OCI-LY7 (cell line): ENCODE measurements around the gene GMDS. TPM values are rescaled to one million over a fixed set of nuclear protein-coding genes. Genes with fewer than 3 reads are reported as not detected.

ENCODE experiments used
- BruUV-seq: library from RNA; stranded (reverse); fragments of 400-500 nt; replicated peaks from 2 replicates; lab custom pipeline; 2021; lab: Mats Ljungman, UMichigan
- CTCF ChIA-PET: fragments of 300-600 bp; sonication (Branson Sonifier 250); formaldehyde crosslinking; loops from one replicate; lab custom pipeline; 2022; ENCODE audit warnings: antibody characterized with exemption; ENCODE audit not compliant: unreplicated experiment; lab: Charles Lee
- POLR2A ChIA-PET: fragments of 300-600 bp; sonication (Branson Sonifier 250); formaldehyde crosslinking; loops from one replicate; lab custom pipeline; 2022; ENCODE audit warnings: antibody characterized with exemption; lab: Charles Lee
- DNase-seq: peaks from one replicate; pipeline ENCODE4 v3.0.0-alpha.2; 2015; ENCODE audit warnings: low spot score
- H2AFZ ChIP-seq: fragments of 200-600 bp; sonication (generic), shearing (Covaris generic); 2 replicates; pipeline ENCODE4 v1.6.1; 2014; ENCODE audit warnings: mild to moderate bottlenecking, antibody characterized with exemption, low read length, moderate library complexity
- H3K27ac ChIP-seq: fragments of 200-600 bp; sonication (generic); 2 replicates; pipeline ENCODE4 v1.5.1; 2014; ENCODE audit warnings: mixed run types, low read depth, mild to moderate bottlenecking, moderate library complexity, low read length, inconsistent platforms; ENCODE audit not compliant: poor library complexity, severe bottlenecking
- H3K36me3 ChIP-seq: fragments of 200-600 bp; sonication (generic); 2 replicates; pipeline ENCODE4 v1.6.1; 2014; ENCODE audit warnings: mild to moderate bottlenecking, antibody characterized with exemption, low read length, moderate library complexity, mixed read lengths; ENCODE audit not compliant: insufficient read depth
- H3K4me1 ChIP-seq: fragments of 200-600 bp; sonication (generic); 2 replicates; pipeline ENCODE4 v1.5.1; 2014; ENCODE audit warnings: mild to moderate bottlenecking, low read length; ENCODE audit not compliant: insufficient read depth, poor library complexity, severe bottlenecking
- H3K4me2 ChIP-seq: fragments of 200-600 bp; sonication (generic); 2 replicates; pipeline ENCODE4 v1.6.1; 2014; ENCODE audit warnings: mild to moderate bottlenecking, low read length
- H3K4me3 ChIP-seq: fragments of 200-600 bp; sonication (generic); 2 replicates; pipeline ENCODE4 v1.5.1; 2014; ENCODE audit warnings: mild to moderate bottlenecking, low read depth, low read length; ENCODE audit not compliant: poor library complexity, severe bottlenecking
- H3K79me2 ChIP-seq: fragments of 200-600 bp; sonication (generic); 2 replicates; pipeline ENCODE4 v1.6.1; 2016; ENCODE audit warnings: low read depth, mild to moderate bottlenecking, low read length, moderate library complexity, mixed read lengths; ENCODE audit not compliant: insufficient read depth
- H3K9me2 ChIP-seq: fragments of 200-600 bp; sonication (generic); 2 replicates; pipeline ENCODE4 v1.6.1; 2016; ENCODE audit warnings: mild to moderate bottlenecking, low read length, mixed read lengths; ENCODE audit not compliant: insufficient read depth
- H3K9me3 ChIP-seq: fragments of 200-600 bp; sonication (generic); 2 replicates; pipeline ENCODE4 v1.6.1; 2014; ENCODE audit warnings: mild to moderate bottlenecking, mixed run types, low read length, mixed read lengths
- H4K20me1 ChIP-seq: fragments of 200-600 bp; sonication (generic); 2 replicates; pipeline ENCODE4 v1.6.1; 2014; ENCODE audit warnings: mild to moderate bottlenecking, antibody characterized with exemption, low read length, moderate library complexity, mixed read lengths; ENCODE audit not compliant: insufficient read depth
- CTCF ChIP-seq: fragments of 200-600 bp; sonication (generic); conservative IDR thresholded peaks from 2 replicates; pipeline ENCODE4 v1.5.1; 2014; ENCODE audit warnings: mild to moderate bottlenecking, antibody characterized with exemption, low read length, moderate library complexity, mixed read lengths
- EZH2phosphoT487 ChIP-seq: fragments of 200-600 bp; sonication (generic); IDR thresholded peaks from 2 replicates; pipeline ENCODE4 v1.6.1; 2018; ENCODE audit warnings: low read depth, borderline replicate concordance, mild to moderate bottlenecking, mixed run types, antibody characterized with exemption, low read length, moderate library complexity, mixed read lengths
- intact Hi-C: fragments of 100-400 bp; cut with micrococcal nuclease; formaldehyde crosslinking; loops from one replicate; pipeline ENCODE4 v1.10.0; 2022; ENCODE audit not compliant: unreplicated experiment
- total RNA-seq, 2 experiments: library from RNA; depleted of rRNA in 1 of 2; stranded (reverse); fragments of >200 nt in 1 of 2; shearing (Covaris generic) in 1 of 2; gene quantifications; 2 replicates each; pipeline ENCODE4 v1.2.3, GENCODE V29; 2014 to 2022

The GMDS gene
- total RNA-seq, 2 experiments from 2014 or later: 9.9 to 26.8 TPM

- Histone ChIP-seq H3K4me1 (no peaks in the 10 kb centered on the region), H2AFZ (no peak overlapping the region), H3K9me3 (no peaks in the 10 kb centered on the region), H3K27ac (no peak overlapping the region), H3K4me3 (no peak overlapping the region), H3K79me2 (no peaks in the 10 kb centered on the region), H3K9me2 (no peaks in the 10 kb centered on the region), H4K20me1 (no peaks in the 10 kb centered on the region), H3K36me3 (no peaks in the 10 kb centered on the region), H3K4me2 (no peak overlapping the region)
- ChIA-PET POLR2A (no interaction called here), CTCF (no interaction called here)
- no peak for TF ChIP-seq EZH2phosphoT487
- TF ChIP-seq CTCF: no peak
- BruUV-seq: no TSS peak
- intact Hi-C loops: no loop called here
- no peak for DNase-seq
Observed at GRCh38 chr6:1878330-1878729, 367.1 kb downstream of the GMDS start.

GRCh38 chr6:1873781-1874180 is 371.6 kb downstream of the GMDS start:
- Histone ChIP-seq H3K9me2 (no peaks in the 10 kb centered on the region), H3K4me3 (no peak overlapping the region), H3K9me3 (no peaks in the 10 kb centered on the region), H3K4me2 (no peak overlapping the region), H3K36me3 (no peaks in the 10 kb centered on the region), H2AFZ (no peak overlapping the region), H3K27ac (no peak overlapping the region), H3K4me1 (peaks cover 23% of the 10 kb centered on the region), H3K79me2 (no peaks in the 10 kb centered on the region), H4K20me1 (no peaks in the 10 kb centered on the region)
- intact Hi-C loops: no loop called here
- TF ChIP-seq EZH2phosphoT487 (no peak), CTCF (no peak)
- no peak for DNase-seq
- ChIA-PET CTCF (no interaction called here), POLR2A (no interaction called here)
- BruUV-seq: no TSS peak

- intact Hi-C loops: no loop called here
- H3K36me3 ChIP-seq: no peaks in the 10 kb centered on the region
- ChIA-PET CTCF (no interaction called here), POLR2A (no interaction called here)
- no TSS peak for BruUV-seq
- peak overlapping the region; percentile 16; the same call in 1 of the 2 replicates for H3K4me2 ChIP-seq
- no peak for TF ChIP-seq CTCF
- TF ChIP-seq EZH2phosphoT487: no peak
- DNase-seq: no peak
- H3K27ac ChIP-seq: no peak overlapping the region
- H4K20me1 ChIP-seq: no peaks in the 10 kb centered on the region
- no peaks in the 10 kb centered on the region for H3K79me2 ChIP-seq
- peaks cover 28% of the 10 kb centered on the region for H3K4me1 ChIP-seq
- H3K9me3 ChIP-seq: no peaks in the 10 kb centered on the region
- H2AFZ ChIP-seq: no peak overlapping the region
- no peak overlapping the region for H3K4me3 ChIP-seq
- H3K9me2 ChIP-seq: no peaks in the 10 kb centered on the region
Observed at GRCh38 chr6:1872649-1873131, 372.7 kb downstream of the GMDS start.
